HEK293 (cell line): Measurements from ENCODE around the gene TMCC2.

ENCODE experiments used
- EGR2 ChIP-seq: fragments of 450-650 bp; formaldehyde crosslinking; IDR thresholded peaks from 2 replicates; pipeline ENCODE4 v1.5.1; 2016; ENCODE audit warnings: low read depth, missing biosample characterization, missing genetic modification characterization
- KLF8 ChIP-seq: fragments of 450-650 bp; formaldehyde crosslinking; IDR thresholded peaks from 2 replicates; pipeline ENCODE4 v1.5.1; 2016; ENCODE audit warnings: missing biosample characterization, missing genetic modification characterization
- SP7 ChIP-seq: fragments of 450-650 bp; formaldehyde crosslinking; IDR thresholded peaks from 2 replicates; pipeline ENCODE4 v1.5.1; 2016; ENCODE audit warnings: missing biosample characterization, missing genetic modification characterization
- ZBTB8A ChIP-seq: fragments of 450-650 bp; formaldehyde crosslinking; IDR thresholded peaks from 2 replicates; pipeline ENCODE4 v1.5.1; 2016; ENCODE audit warnings: missing biosample characterization, missing genetic modification characterization
- ZEB2 ChIP-seq: fragments of 450-650 bp; formaldehyde crosslinking; IDR thresholded peaks from 2 replicates; pipeline ENCODE4 v1.5.1; 2016; ENCODE audit warnings: missing biosample characterization, missing genetic modification characterization
- ZIC2 ChIP-seq: fragments of 450-650 bp; formaldehyde crosslinking; IDR thresholded peaks from 2 replicates; pipeline ENCODE4 v1.5.1; 2016; ENCODE audit warnings: missing biosample characterization, missing genetic modification characterization
- ZNF621 ChIP-seq: fragments of 450-650 bp; formaldehyde crosslinking; IDR thresholded peaks from 2 replicates; pipeline ENCODE4 v1.5.1; 2017; ENCODE audit warnings: missing biosample characterization, missing genetic modification characterization
- ZNF629 ChIP-seq: fragments of 450-650 bp; formaldehyde crosslinking; IDR thresholded peaks from 2 replicates; pipeline ENCODE4 v1.5.1; 2017; ENCODE audit warnings: missing biosample characterization, missing genetic modification characterization
- TF ChIP-seq, protein P1 (sequence below): fragments of 450-650 bp; formaldehyde crosslinking; IDR thresholded peaks from 2 replicates; pipeline ENCODE4 v1.5.1; 2016; ENCODE audit warnings: missing biosample characterization, missing genetic modification characterization, low read depth
- TF ChIP-seq, protein P2 (sequence below): fragments of 450-650 bp; formaldehyde crosslinking; conservative IDR thresholded peaks from 2 replicates; pipeline ENCODE4 v1.5.1; 2016; ENCODE audit warnings: low read depth, missing biosample characterization, missing genetic modification characterization
- TF ChIP-seq, protein P3 (sequence below): fragments of 450-650 bp; formaldehyde crosslinking; IDR thresholded peaks from 2 replicates; pipeline ENCODE4 v1.5.1; 2016; ENCODE audit warnings: missing biosample characterization, missing genetic modification characterization
- TF ChIP-seq, protein P4 (sequence below): fragments of 450-650 bp; formaldehyde crosslinking; conservative IDR thresholded peaks from 2 replicates; pipeline ENCODE4 v1.5.1; 2016; ENCODE audit warnings: low read depth, missing biosample characterization, missing genetic modification characterization
- TF ChIP-seq, protein P5 (sequence below): fragments of 450-650 bp; formaldehyde crosslinking; IDR thresholded peaks from 2 replicates; pipeline ENCODE4 v1.5.1; 2017; ENCODE audit warnings: missing biosample characterization, missing genetic modification characterization
- TF ChIP-seq, protein P6 (sequence below): fragments of 450-650 bp; formaldehyde crosslinking; IDR thresholded peaks from 2 replicates; pipeline ENCODE4 v1.5.1; 2016; ENCODE audit warnings: missing biosample characterization, missing genetic modification characterization

TMCC2 gene

DNA sequence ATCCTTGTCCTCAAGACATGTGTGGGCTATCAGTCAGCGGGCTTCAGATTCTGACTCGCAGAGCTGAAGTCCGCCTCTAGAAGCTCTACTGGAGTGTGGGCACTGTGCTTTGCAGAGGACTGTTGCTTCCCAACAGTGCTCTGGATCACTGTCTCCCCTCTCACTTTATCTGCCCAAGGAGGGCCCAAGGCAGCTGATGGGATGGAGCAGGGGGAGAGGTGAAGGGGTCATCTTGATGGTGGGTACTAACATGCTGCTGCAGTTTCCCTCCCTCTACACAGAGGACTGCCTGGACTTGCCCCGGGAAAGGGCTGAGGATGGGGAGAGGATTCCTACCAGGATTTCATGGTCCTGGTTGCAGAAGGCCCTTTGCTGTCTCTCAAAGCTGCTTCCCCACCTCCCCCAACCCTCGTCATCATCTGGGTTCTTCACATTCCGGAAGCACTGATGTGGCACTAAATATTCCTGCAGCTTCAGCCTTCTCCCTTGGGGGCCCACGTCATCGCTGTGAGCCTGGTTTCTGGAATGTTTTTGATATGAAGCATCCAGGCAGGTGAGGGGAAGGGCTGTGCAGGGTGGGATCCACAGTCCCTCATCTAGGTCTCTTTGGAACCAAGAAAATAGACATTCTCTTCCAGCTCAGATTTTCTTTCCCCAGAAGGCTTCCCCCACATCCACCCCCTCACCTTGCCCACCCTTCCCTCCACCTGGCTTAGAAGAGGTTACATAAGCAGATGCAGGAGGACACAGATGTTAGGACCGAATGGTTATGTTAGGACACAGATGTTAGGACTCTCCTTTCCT lies 70.6 kb downstream of the TMCC2 start (continued):
- TF ChIP-seq, protein P1, sequence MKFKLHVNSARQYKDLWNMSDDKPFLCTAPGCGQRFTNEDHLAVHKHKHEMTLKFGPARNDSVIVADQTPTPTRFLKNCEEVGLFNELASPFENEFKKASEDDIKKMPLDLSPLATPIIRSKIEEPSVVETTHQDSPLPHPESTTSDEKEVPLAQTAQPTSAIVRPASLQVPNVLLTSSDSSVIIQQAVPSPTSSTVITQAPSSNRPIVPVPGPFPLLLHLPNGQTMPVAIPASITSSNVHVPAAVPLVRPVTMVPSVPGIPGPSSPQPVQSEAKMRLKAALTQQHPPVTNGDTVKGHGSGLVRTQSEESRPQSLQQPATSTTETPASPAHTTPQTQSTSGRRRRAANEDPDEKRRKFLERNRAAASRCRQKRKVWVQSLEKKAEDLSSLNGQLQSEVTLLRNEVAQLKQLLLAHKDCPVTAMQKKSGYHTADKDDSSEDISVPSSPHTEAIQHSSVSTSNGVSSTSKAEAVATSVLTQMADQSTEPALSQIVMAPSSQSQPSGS (tag by site-specific recombination): peak; percentile 81
- peak; percentile 95 for TF ChIP-seq ZNF629
- no peak for TF ChIP-seq ZNF621 (tag by site-specific recombination)
- peak; percentile 66 for TF ChIP-seq ZEB2 (tag by site-specific recombination)
- TF ChIP-seq, protein P2, sequence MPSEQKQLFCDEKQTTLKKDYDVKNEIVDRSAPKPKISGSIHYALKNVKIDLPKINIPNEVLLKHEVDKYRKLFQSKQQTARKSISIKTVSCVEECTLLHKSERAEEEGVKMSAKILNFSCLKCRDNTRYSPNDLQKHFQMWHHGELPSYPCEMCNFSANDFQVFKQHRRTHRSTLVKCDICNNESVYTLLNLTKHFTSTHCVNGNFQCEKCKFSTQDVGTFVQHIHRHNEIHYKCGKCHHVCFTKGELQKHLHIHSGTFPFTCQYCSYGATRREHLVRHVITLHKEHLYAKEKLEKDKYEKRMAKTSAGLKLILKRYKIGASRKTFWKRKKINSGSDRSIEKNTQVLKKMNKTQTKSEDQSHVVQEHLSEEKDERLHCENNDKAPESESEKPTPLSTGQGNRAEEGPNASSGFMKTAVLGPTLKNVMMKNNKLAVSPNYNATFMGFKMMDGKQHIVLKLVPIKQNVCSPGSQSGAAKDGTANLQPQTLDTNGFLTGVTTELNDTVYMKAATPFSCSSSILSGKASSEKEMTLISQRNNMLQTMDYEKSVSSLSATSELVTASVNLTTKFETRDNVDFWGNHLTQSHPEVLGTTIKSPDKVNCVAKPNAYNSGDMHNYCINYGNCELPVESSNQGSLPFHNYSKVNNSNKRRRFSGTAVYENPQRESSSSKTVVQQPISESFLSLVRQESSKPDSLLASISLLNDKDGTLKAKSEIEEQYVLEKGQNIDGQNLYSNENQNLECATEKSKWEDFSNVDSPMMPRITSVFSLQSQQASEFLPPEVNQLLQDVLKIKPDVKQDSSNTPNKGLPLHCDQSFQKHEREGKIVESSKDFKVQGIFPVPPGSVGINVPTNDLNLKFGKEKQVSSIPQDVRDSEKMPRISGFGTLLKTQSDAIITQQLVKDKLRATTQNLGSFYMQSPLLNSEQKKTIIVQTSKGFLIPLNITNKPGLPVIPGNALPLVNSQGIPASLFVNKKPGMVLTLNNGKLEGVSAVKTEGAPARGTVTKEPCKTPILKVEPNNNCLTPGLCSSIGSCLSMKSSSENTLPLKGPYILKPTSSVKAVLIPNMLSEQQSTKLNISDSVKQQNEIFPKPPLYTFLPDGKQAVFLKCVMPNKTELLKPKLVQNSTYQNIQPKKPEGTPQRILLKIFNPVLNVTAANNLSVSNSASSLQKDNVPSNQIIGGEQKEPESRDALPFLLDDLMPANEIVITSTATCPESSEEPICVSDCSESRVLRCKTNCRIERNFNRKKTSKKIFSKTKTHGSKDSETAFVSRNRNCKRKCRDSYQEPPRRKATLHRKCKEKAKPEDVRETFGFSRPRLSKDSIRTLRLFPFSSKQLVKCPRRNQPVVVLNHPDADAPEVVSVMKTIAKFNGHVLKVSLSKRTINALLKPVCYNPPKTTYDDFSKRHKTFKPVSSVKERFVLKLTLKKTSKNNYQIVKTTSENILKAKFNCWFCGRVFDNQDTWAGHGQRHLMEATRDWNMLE (tag by site-specific recombination): 0 out of 2 replicates have a peak, but pooled peaks have one; percentile 28
- peak; percentile 16; the same call in 1 of the 2 replicates for TF ChIP-seq EGR2 (tag by site-specific recombination)
- peak; percentile 61 for TF ChIP-seq KLF8 (tag by site-specific recombination)
- TF ChIP-seq, protein P3, sequence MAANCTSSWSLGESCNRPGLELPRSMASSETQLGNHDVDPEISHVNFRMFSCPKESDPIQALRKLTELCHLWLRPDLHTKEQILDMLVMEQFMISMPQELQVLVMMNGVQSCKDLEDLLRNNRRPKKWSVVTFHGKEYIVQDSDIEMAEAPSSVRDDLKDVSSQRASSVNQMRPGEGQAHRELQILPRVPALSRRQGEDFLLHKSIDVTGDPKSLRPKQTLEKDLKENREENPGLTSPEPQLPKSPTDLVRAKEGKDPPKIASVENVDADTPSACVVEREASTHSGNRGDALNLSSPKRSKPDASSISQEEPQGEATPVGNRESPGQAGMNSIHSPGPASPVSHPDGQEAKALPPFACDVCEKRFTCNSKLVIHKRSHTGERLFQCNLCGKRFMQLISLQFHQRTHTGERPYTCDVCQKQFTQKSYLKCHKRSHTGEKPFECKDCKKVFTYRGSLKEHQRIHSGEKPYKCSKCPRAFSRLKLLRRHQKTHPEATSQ: no peak
- TF ChIP-seq ZBTB8A (tag by site-specific recombination): peak; percentile 66
- TF ChIP-seq, protein P4, sequence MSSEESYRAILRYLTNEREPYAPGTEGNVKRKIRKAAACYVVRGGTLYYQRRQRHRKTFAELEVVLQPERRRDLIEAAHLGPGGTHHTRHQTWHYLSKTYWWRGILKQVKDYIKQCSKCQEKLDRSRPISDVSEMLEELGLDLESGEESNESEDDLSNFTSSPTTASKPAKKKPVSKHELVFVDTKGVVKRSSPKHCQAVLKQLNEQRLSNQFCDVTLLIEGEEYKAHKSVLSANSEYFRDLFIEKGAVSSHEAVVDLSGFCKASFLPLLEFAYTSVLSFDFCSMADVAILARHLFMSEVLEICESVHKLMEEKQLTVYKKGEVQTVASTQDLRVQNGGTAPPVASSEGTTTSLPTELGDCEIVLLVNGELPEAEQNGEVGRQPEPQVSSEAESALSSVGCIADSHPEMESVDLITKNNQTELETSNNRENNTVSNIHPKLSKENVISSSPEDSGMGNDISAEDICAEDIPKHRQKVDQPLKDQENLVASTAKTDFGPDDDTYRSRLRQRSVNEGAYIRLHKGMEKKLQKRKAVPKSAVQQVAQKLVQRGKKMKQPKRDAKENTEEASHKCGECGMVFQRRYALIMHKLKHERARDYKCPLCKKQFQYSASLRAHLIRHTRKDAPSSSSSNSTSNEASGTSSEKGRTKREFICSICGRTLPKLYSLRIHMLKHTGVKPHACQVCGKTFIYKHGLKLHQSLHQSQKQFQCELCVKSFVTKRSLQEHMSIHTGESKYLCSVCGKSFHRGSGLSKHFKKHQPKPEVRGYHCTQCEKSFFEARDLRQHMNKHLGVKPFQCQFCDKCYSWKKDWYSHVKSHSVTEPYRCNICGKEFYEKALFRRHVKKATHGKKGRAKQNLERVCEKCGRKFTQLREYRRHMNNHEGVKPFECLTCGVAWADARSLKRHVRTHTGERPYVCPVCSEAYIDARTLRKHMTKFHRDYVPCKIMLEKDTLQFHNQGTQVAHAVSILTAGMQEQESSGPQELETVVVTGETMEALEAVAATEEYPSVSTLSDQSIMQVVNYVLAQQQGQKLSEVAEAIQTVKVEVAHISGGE (tag by site-specific recombination): no peak
- peak; percentile 39; the same call in 1 of the 2 replicates for TF ChIP-seq SP7 (tag by site-specific recombination)
- TF ChIP-seq, protein P5, sequence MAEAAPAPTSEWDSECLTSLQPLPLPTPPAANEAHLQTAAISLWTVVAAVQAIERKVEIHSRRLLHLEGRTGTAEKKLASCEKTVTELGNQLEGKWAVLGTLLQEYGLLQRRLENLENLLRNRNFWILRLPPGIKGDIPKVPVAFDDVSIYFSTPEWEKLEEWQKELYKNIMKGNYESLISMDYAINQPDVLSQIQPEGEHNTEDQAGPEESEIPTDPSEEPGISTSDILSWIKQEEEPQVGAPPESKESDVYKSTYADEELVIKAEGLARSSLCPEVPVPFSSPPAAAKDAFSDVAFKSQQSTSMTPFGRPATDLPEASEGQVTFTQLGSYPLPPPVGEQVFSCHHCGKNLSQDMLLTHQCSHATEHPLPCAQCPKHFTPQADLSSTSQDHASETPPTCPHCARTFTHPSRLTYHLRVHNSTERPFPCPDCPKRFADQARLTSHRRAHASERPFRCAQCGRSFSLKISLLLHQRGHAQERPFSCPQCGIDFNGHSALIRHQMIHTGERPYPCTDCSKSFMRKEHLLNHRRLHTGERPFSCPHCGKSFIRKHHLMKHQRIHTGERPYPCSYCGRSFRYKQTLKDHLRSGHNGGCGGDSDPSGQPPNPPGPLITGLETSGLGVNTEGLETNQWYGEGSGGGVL: peak; percentile 47; the same call in 1 of the 2 replicates
- TF ChIP-seq ZIC2 (tag by site-specific recombination): 0 out of 2 replicates have a peak, but pooled peaks have one; percentile 18
- TF ChIP-seq, protein P6, sequence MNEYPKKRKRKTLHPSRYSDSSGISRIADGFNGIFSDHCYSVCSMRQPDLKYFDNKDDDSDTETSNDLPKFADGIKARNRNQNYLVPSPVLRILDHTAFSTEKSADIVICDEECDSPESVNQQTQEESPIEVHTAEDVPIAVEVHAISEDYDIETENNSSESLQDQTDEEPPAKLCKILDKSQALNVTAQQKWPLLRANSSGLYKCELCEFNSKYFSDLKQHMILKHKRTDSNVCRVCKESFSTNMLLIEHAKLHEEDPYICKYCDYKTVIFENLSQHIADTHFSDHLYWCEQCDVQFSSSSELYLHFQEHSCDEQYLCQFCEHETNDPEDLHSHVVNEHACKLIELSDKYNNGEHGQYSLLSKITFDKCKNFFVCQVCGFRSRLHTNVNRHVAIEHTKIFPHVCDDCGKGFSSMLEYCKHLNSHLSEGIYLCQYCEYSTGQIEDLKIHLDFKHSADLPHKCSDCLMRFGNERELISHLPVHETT (tag by site-specific recombination): peak; percentile 59; the same call in 1 of the 2 replicates
